Colonic mucosa (tissue), 4 donors: Measurements from ENCODE around the gene MAP2K3. TPM values are rescaled to one million over a fixed set of nuclear protein-coding genes. Genes with fewer than 3 reads are reported as not detected.
"Not testable (repeated sequence)": the region's sequence is repeated elsewhere in the genome, so short reads cannot be mapped to it uniquely, and the experiment has no call there.

Source experiments
- DNase-seq: peaks from one replicate; pipeline ENCODE4 v3.0.0-alpha.2; 2020
- H3K27ac ChIP-seq: fragments of 200-600 bp; one replicate; pipeline ENCODE4 v1.8.0; 2021
- H3K27me3 ChIP-seq: fragments of 200-600 bp; one replicate; pipeline ENCODE4 v1.8.0; 2021
- H3K36me3 ChIP-seq: fragments of 200-600 bp; one replicate; pipeline ENCODE4 v1.8.0; 2021
- H3K4me1 ChIP-seq: fragments of 200-600 bp; one replicate; pipeline ENCODE4 v1.8.0; 2021; ENCODE audit warnings: mild to moderate bottlenecking
- H3K4me3 ChIP-seq: fragments of 200-600 bp; one replicate; pipeline ENCODE4 v1.8.0; 2021
- H3K9ac ChIP-seq, 2 donors: one replicate each; pipeline ENCODE4 v1.7.0; 2013; ENCODE audit warnings: control low read depth in 2 of 2, low read depth in 2 of 2, low read length in 2 of 2
- H3K9me3 ChIP-seq: fragments of 200-600 bp; one replicate; pipeline ENCODE4 v1.8.0; 2021
- CTCF ChIP-seq: fragments of 200-600 bp; IDR thresholded peaks from one replicate; pipeline ENCODE4 v1.8.0; 2022; ENCODE audit warnings: antibody characterized with exemption, mild to moderate bottlenecking
- intact Hi-C: fragments of 100-400 bp; cut with DNase I; formaldehyde crosslinking; loops from one replicate; pipeline ENCODE4 v1.14.1; 2022
- total RNA-seq, 2 donors: library from RNA; stranded (reverse); fragmentation: NEBNext Ultra II Directional in 1 of 2; extraction: Animal tissue kit (Norgen Biotek cat#: 25700) in 1 of 2; gene quantifications; one replicate each; pipeline ENCODE4 v1.2.1, GENCODE V29; 2021
- donor health status: healthy.
- donor health status: DM: no; HTN: no; CAD: no.
- donor health status: DM: no; HTN: no; CAD: no.

Gene MAP2K3
- total RNA-seq, 2 donors from 2014 or later = 64.5 to 67.1 TPM

- H3K4me1 ChIP-seq = no peaks in the 10 kb centered on the region
- H3K27me3 ChIP-seq = no peaks in the 10 kb centered on the region
- no peaks in the 10 kb centered on the region for H3K9me3 ChIP-seq
- DNase-seq = no peak
- no peaks in the 10 kb centered on the region for H3K36me3 ChIP-seq
- H3K27ac ChIP-seq = no peak overlapping the region
- no peak overlapping the region for H3K9ac ChIP-seq
- H3K4me3 ChIP-seq = no peak overlapping the region
- intact Hi-C loops = no loop called here
- TF ChIP-seq CTCF = no peak
These were observed 60.7 kb downstream of the MAP2K3 start for GRCh38 chr17:21345236-21345635.

GRCh38 chr17:21346107-21346506, 61.6 kb downstream of the MAP2K3 start:
- H3K9me3 ChIP-seq, H3K27me3 ChIP-seq, H3K36me3 ChIP-seq, H3K4me3 ChIP-seq, intact Hi-C loops, H3K9ac ChIP-seq, DNase-seq, H3K27ac ChIP-seq, H3K4me1 ChIP-seq: not testable (repeated sequence)

- H3K4me3 ChIP-seq, H3K9ac ChIP-seq, H3K27me3 ChIP-seq, H3K36me3 ChIP-seq, H3K9me3 ChIP-seq, H3K27ac ChIP-seq, intact Hi-C loops, H3K4me1 ChIP-seq: not testable (repeated sequence)
- peak; percentile 78 for DNase-seq
These were observed 62.2 kb downstream of the MAP2K3 start for GRCh38 chr17:21346651-21347250.

GRCh38 chr17:21347660-21348059, 63.1 kb downstream of the MAP2K3 start:
- DNase-seq, H3K4me3 ChIP-seq, H3K36me3 ChIP-seq, H3K9ac ChIP-seq, H3K4me1 ChIP-seq, H3K27ac ChIP-seq, H3K27me3 ChIP-seq, H3K9me3 ChIP-seq, intact Hi-C loops: not testable (repeated sequence)

GRCh38 chr17:21348081-21348925, 63.8 kb downstream of the MAP2K3 start:
- H3K27me3 ChIP-seq, H3K27ac ChIP-seq, DNase-seq, H3K9me3 ChIP-seq, H3K4me1 ChIP-seq, H3K36me3 ChIP-seq, H3K9ac ChIP-seq, H3K4me3 ChIP-seq, intact Hi-C loops: not testable (repeated sequence)

- DNase-seq, H3K36me3 ChIP-seq, H3K4me3 ChIP-seq, H3K9me3 ChIP-seq, H3K27me3 ChIP-seq, H3K27ac ChIP-seq, intact Hi-C loops, H3K4me1 ChIP-seq, H3K9ac ChIP-seq: not testable (repeated sequence)
These were observed 64.4 kb downstream of the MAP2K3 start for GRCh38 chr17:21348926-21349261.

GRCh38 chr17:21349358-21350050, 65.0 kb downstream of the MAP2K3 start:
- H3K27me3 ChIP-seq, intact Hi-C loops, H3K4me1 ChIP-seq, DNase-seq, H3K4me3 ChIP-seq, H3K9ac ChIP-seq, H3K9me3 ChIP-seq, H3K36me3 ChIP-seq, H3K27ac ChIP-seq: not testable (repeated sequence)

GRCh38 chr17:21350495-21350894, 66.0 kb downstream of the MAP2K3 start:
- H3K27me3 ChIP-seq, H3K4me3 ChIP-seq, H3K4me1 ChIP-seq, H3K9me3 ChIP-seq, H3K9ac ChIP-seq, intact Hi-C loops, H3K36me3 ChIP-seq, DNase-seq, H3K27ac ChIP-seq: not testable (repeated sequence)
